Activated T-helper 1 cell treated with anti-CD3 and anti-CD28 coated beads, Interleukin-12 subunit alpha, Interleukin-12 subunit beta, Interleukin-2, Interleukin-4 antibody, amounts not matched to agents 30 ng/mL and 10 ng/mL and 1 ng/mL, durations not matched to agents 14 hours and 24 hours and 36 hours (primary cell): ENCODE results near the gene NUP85. TPM values are rescaled to one million over a fixed set of nuclear protein-coding genes. Genes with fewer than 3 reads are reported as not detected.

Source experiments
- DNase-seq: peaks from one replicate; pipeline ENCODE4 v3.0.0; 2021; ENCODE audit warnings: low spot score
- H3K27ac Mint-ChIP-seq: one replicate; pipeline ENCODE4 v1.8.0; 2021; ENCODE audit warnings: mild to moderate bottlenecking, mixed read lengths
- H3K27me3 Mint-ChIP-seq: one replicate; pipeline ENCODE4 v1.8.0; 2022; ENCODE audit warnings: mild to moderate bottlenecking, moderate library complexity, mixed read lengths; ENCODE audit not compliant: insufficient read depth
- H3K36me3 Mint-ChIP-seq: one replicate; pipeline ENCODE4 v1.8.0; 2021; ENCODE audit warnings: low read depth, mixed read lengths
- H3K4me1 Mint-ChIP-seq: one replicate; pipeline ENCODE4 v1.8.0; 2021; ENCODE audit warnings: low read depth, mixed read lengths
- H3K4me3 Mint-ChIP-seq: one replicate; pipeline ENCODE4 v1.8.0; 2021; ENCODE audit warnings: mild to moderate bottlenecking, moderate library complexity, mixed read lengths
- H3K9me3 Mint-ChIP-seq: one replicate; pipeline ENCODE4 v1.8.0; 2021; ENCODE audit warnings: mixed read lengths
- intact Hi-C: fragments of 100-400 bp; cut with micrococcal nuclease; formaldehyde crosslinking; loops from one replicate; pipeline ENCODE4 v1.15.1; 2024
- total RNA-seq: library from RNA; stranded (reverse); gene quantifications from 2 replicates; pipeline ENCODE4 v1.2.3, GENCODE V29; 2022

NUP85 gene
- total RNA-seq, 1 donor from 2014 or later = 122 TPM

DNA sequence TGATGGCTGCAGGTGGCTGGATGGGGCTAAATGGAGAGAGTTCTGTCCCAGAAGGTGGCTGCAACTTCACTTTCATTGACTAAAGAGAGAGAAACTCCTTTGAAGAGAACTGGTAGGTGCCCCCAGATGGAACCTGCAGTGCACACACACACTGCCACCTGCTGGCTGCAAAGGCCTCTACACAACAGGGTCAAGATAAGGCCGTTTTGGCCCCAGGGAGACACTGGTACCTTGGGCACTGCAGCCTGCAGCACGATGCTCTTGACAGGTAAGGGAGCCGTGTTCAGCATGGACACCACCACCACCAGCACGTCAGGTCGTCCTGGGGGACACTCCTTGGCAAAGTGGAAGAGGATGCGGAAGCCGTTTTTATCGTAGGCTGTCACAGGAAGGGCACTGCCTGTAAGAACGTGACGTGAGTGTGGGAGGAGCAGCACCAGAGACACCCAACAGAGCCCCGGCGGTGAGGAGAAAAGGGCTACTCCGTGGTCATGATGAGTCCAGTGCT is 33.3 kb downstream of the NUP85 start:
- Mint-ChIP-seq H3K4me1 (peaks cover 35% of the 10 kb centered on the region), H3K27me3 (no peaks in the 10 kb centered on the region), H3K9me3 (no peaks in the 10 kb centered on the region), H3K36me3 (peaks cover 62% of the 10 kb centered on the region), H3K4me3 (peak overlapping the region; percentile 38), H3K27ac (peak overlapping the region; percentile 76)
- intact Hi-C loops = loop anchor here (1.0 kb wide), 3 partner anchors 23 to 124 kb away; partner anchors contain the start of genes GGA3, MRPS7 and NUP85
- DNase-seq = peak; percentile 35

DNA sequence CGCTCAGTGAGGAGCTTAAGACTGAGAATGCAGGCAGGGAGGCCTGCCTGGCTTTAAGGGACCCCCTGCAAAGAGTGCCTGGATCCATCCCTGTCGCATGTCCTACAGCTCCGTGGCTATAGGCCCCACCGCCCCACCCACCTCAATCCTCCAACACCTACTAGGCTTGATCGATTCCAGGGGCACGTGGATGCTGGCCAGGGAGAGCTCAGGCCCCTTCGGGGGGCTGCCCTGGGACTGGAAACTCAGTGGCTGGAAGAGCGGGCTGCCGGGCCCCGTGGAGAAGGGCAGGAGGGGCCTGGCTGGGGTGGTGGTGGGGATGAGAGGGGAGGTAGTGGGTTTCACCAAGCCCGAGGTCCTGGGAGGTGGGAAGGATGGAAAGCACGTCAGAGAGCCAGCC is 33.7 kb downstream of the NUP85 start:
- Mint-ChIP-seq H3K27ac (no peak overlapping the region), H3K36me3 (peaks cover 63% of the 10 kb centered on the region), H3K4me1 (peaks cover 39% of the 10 kb centered on the region), H3K4me3 (no peak overlapping the region), H3K27me3 (no peaks in the 10 kb centered on the region), H3K9me3 (no peaks in the 10 kb centered on the region)
- intact Hi-C loops = no loop called here
- DNase-seq = no peak

DNA sequence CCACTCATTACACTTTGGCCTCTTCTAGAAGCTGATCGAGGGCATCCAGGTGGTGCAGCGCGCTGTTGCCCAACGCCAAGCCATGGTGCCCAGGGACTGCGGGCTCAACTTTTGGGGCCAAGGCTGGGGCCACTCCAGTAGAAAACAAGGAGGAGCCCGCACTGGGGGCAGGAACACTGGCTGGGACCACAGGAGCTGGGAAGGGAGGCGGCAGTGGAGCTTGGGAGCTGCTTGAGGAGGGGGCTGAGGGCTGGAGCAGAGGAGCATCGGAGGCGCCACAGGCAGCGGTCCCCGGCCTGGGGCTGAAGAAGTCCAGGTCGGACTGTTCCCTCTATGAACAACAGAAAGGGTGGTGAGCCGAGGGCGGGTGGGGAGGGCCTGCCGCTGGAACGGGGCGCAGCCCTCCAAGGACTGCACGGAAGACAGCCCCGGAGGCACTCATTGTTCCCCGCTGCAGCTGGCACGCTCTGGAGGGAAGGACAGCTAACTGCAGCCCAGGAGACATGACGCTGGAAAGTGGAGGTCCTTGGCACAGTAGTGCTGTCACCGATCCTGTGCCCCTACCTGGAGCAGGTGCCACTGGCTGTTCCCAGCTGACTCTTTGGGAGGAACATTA is 34.4 kb downstream of the NUP85 start:
- Mint-ChIP-seq H3K4me1 (peaks cover 45% of the 10 kb centered on the region), H3K27me3 (no peaks in the 10 kb centered on the region), H3K4me3 (no peak overlapping the region), H3K27ac (peak overlapping the region; percentile 68), H3K36me3 (peaks cover 61% of the 10 kb centered on the region), H3K9me3 (no peaks in the 10 kb centered on the region)
- intact Hi-C loops = loop anchor here (1.0 kb wide), 1 partner anchor 172 kb away; no protein-coding TSS in a partner anchor
- DNase-seq = no peak

DNA sequence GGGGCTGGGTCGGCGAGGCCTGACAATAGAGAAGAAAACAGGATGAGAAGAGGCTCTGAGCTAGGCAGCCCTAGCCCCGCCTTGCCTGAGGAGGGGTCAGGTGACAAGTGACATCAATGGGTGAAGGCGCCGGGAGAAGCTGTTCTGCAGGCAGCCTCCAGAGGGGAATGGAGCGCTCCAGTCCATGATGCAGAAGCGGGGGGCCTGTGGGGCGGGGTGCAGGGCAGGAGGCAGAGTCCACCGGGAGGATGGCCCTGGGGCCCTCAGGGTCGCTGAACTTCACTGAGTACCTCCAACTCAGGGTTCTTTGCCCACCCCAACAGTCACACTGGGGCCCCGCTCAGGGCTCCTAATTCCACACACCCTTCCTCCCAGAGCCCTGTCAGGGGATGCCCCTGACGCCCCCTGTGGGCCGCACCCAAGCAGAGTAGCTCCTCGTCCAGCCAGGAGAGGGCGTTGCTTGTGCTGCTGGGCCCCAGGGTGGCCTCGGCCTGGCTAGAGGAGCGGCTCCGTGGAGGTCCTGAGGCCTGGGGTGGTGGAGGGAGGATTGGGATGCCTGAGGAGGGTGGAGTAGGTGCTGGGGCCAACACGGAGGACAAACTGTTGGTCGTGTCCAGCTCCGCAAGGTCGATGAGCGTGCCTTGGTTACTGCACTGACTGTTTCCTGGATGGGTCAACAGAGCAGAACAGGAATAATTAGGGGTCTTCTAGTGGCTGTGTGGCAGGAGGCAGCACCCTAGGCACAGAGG is 35.1 kb downstream of the NUP85 start:
- Mint-ChIP-seq H3K27ac (peak overlapping the region; percentile 68), H3K4me3 (no peak overlapping the region), H3K27me3 (no peaks in the 10 kb centered on the region), H3K36me3 (peaks cover 59% of the 10 kb centered on the region), H3K9me3 (no peaks in the 10 kb centered on the region), H3K4me1 (peaks cover 45% of the 10 kb centered on the region)
- intact Hi-C loops = loop anchor here (1.0 kb wide), 1 partner anchor 172 kb away; no protein-coding TSS in a partner anchor
- no peak for DNase-seq

DNA sequence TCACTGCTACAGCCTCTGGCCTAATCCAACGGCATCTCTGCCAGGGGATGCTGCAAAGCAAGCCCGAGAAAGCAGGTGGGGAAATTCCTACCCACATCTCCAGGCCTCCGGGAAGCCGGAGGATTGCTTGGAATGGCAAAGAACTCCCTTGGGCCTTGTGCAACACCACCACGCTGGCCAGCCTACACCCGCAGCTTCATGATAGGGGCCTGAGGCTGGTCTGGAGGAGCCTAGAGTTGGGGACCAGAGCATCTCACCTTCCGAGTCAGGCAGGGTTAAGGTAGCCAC is 35.6 kb downstream of the NUP85 start:
- Mint-ChIP-seq H3K27me3 (no peaks in the 10 kb centered on the region), H3K36me3 (peaks cover 62% of the 10 kb centered on the region), H3K4me3 (no peak overlapping the region), H3K4me1 (peaks cover 48% of the 10 kb centered on the region), H3K27ac (no peak overlapping the region), H3K9me3 (no peaks in the 10 kb centered on the region)
- intact Hi-C loops = no loop called here
- no peak for DNase-seq

DNA sequence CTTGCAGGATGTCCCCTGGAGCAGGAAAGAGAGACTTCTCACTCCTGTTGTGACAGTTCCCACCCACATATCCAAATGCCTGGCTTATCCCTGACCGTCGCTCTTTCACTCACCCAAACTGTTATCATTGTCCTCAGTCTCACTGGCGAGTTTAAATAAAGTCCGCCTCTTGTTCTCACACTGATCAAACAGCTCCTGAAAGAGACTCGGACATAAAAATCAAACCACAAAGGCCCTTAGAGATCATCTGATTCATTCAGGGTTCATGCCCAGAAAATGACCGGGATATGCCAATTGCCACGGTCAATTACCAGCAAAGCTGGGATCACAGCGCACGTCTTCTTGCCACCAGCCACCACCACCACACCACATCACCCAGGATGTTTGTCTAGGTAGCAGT is 36.0 kb downstream of the NUP85 start:
- Mint-ChIP-seq H3K36me3 (peaks cover 61% of the 10 kb centered on the region), H3K9me3 (no peaks in the 10 kb centered on the region), H3K4me3 (no peak overlapping the region), H3K4me1 (peaks cover 51% of the 10 kb centered on the region), H3K27ac (peak overlapping the region; percentile 90), H3K27me3 (no peaks in the 10 kb centered on the region)
- DNase-seq = no peak
- intact Hi-C loops = no loop called here

DNA sequence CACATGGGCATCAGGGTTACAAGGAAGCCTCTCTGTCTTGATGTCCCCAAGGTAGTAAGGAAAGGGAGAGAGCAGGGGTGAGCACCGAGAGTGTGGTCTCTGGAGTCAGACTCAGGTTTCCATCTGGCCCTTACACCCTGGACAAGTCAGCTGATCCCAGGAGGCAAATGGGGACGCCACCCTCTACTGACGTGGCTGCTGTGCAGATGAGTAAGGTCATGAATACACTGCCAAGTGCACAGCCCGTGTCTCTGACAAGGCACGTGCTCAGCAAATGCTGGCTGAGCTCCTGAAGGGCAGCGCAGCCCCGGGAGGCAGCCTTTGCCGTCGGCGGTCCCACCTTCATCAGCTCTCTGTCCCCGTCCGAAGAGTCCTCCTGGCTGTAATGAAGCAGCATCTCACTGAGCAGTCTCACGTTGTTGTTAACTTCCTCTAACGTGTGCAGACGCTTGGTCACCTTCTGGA is 36.5 kb downstream of the NUP85 start:
- H3K27me3 Mint-ChIP-seq = no peaks in the 10 kb centered on the region
- H3K4me3 Mint-ChIP-seq = peak overlapping the region; percentile 64

DNA sequence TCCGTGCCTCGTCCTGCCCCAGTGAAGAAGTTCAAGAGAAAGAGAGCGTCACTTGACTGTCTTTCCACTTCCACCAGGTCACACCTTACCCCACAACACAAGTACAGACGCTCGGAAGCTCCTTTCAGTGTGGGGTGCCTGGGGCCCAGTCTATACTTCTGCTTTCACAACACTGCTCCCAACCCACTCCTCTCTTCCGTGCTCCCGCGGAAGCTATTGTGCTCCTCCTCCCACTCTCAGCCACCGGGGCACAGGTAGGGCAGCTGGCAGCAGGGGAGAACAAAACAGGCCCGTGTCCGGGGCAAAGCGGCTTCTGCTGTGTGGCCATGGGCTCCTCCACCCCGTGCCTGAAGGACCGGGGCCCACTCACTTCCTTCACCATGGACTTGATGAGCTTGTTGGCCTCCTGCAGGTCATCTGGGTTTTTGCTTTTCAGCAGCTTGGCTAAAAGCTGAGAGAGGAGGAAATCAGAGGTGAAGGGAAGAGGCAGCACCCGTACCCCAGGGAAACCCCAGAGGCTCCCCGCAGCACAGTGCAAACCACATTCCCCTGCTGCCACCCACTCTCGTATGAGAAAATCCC is 37.1 kb downstream of the NUP85 start:
- peaks cover 58% of the 10 kb centered on the region for H3K36me3 Mint-ChIP-seq
- peaks cover 53% of the 10 kb centered on the region for H3K4me1 Mint-ChIP-seq
- peak overlapping the region; percentile 64 for H3K4me3 Mint-ChIP-seq
- H3K27ac Mint-ChIP-seq = peak overlapping the region; percentile 90
- H3K9me3 Mint-ChIP-seq = no peaks in the 10 kb centered on the region
- H3K27me3 Mint-ChIP-seq = no peaks in the 10 kb centered on the region
- peak; percentile 24 for DNase-seq
- intact Hi-C loops = loop anchor here (1.0 to 2.0 kb wide), 2 partner anchors 8 to 18 kb away; partner anchors contain the start of genes GGA3 and MRPS7

More for the DNA sequence above, 36.5 kb downstream of the NUP85 start:
- Mint-ChIP-seq H3K27ac (peak overlapping the region; percentile 90), H3K36me3 (peaks cover 61% of the 10 kb centered on the region), H3K4me1 (peaks cover 51% of the 10 kb centered on the region), H3K9me3 (no peaks in the 10 kb centered on the region)
- no peak for DNase-seq
- intact Hi-C loops = loop anchor here (1.0 to 2.0 kb wide), 2 partner anchors 8 to 19 kb away; partner anchors contain the start of genes GGA3 and MRPS7

DNA sequence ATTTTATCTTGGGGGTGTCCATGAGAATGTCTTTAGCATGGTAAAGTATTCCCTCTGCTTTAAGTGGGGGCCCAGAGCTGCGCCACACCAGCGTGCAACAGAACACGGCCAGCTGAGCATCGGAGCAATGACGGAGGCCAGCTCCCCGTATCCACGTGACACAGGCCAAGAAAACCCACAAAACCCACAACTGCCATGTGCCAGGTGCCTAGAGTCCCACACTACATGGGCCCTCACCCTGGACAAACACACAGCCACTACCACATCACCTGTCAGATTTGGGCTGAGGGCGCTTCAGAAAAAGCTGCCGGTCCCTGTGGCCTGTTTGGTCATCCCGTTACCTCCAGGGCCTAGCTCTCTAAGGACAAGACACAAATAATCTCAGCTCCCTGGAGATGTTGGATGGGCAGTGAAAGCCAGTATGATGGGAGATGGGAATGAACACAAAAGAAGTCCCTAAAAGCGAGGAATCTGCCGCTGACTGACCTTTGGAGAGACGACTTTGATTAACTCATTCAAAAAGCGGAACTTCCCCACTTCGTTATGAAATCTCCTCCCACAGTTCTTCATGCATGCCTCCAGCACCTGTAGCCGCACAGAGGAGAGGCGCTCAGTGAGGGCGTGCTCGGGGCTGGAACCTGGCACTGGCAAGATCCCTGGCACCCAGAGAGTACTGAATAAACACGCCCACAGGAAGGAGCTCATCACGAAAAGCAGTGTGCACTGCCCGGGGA is 38.8 kb downstream of the NUP85 start:
- no peaks in the 10 kb centered on the region for H3K9me3 Mint-ChIP-seq
- DNase-seq = no peak
- intact Hi-C loops = no loop called here
- H3K4me1 Mint-ChIP-seq = peaks cover 56% of the 10 kb centered on the region
- H3K27ac Mint-ChIP-seq = peak overlapping the region; percentile 85
- peaks cover 51% of the 10 kb centered on the region for H3K36me3 Mint-ChIP-seq
- H3K4me3 Mint-ChIP-seq = peak overlapping the region; percentile 46
- no peaks in the 10 kb centered on the region for H3K27me3 Mint-ChIP-seq

DNA sequence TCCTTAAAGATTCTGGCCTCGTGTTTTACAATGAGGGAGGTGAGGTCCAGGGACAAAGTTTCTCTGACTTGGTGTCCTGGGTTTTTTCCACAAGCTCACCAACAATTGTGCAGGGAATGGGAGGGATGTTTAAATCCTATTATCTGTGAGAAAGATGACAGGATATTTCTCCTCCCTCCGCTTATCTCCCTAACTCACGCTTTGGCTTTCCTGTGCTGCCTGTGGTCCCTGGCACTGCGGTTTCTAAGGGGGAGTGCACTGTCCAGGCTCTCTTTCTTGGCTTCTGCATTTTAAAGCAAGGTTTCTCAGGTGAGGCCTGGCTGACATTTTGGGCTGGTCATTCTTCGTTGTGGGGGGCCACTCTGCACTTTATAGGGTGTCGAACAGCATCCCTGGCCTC is 39.5 kb downstream of the NUP85 start:
- H3K4me3 Mint-ChIP-seq = no peak overlapping the region
- peaks cover 63% of the 10 kb centered on the region for H3K4me1 Mint-ChIP-seq
- H3K9me3 Mint-ChIP-seq = no peaks in the 10 kb centered on the region
- no peak for DNase-seq
- intact Hi-C loops = no loop called here
- H3K27ac Mint-ChIP-seq = no peak overlapping the region
- H3K36me3 Mint-ChIP-seq = peaks cover 54% of the 10 kb centered on the region
- H3K27me3 Mint-ChIP-seq = no peaks in the 10 kb centered on the region

DNA sequence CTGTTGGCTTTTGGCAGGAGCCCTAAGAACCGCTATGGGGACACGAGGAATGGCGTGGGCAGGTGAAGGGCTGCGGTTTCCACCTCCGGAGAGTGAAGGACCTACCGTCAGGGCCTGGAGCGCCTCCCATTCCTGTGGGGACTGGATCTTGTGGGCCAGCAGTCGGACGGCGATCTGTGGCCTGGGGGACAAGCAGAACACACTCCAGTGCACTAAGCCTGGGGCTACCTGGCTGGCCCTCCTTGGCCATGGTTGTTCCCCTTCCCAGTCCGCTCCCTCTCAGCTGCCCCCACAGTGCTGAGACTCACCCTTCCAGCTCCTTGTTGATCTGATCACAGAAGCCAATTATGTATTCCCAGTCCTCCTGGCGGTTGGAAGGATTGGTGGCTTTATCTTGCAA is 40.9 kb downstream of the NUP85 start:
- intact Hi-C loops = no loop called here
- Mint-ChIP-seq H3K4me1 (peaks cover 67% of the 10 kb centered on the region), H3K36me3 (peaks cover 48% of the 10 kb centered on the region), H3K4me3 (no peak overlapping the region), H3K9me3 (no peaks in the 10 kb centered on the region), H3K27ac (peak overlapping the region; percentile 29), H3K27me3 (no peaks in the 10 kb centered on the region)
- DNase-seq = no peak

DNA sequence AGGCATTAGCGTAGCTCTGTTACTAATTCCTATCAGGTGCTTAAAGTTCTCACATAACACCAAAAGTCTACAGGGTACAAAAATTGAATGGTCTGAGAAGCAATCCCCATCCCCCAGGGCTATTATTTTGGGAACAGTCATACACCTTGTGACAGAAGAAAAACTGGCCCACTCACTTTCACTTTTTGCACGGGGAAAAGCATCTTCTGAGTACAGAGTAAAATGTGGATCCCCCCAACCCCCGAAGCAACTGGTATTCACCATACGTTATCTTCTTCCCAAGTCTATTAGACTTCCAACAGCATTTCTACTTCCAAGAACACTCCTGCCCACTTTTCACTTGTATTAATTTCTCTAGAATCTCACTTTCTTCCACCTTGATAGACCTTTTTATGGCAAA is 44.1 kb downstream of the NUP85 start:
- peaks cover 65% of the 10 kb centered on the region for H3K4me1 Mint-ChIP-seq
- intact Hi-C loops = no loop called here
- H3K4me3 Mint-ChIP-seq = peak overlapping the region; percentile 77
- peaks cover 30% of the 10 kb centered on the region for H3K36me3 Mint-ChIP-seq
- no peaks in the 10 kb centered on the region for H3K9me3 Mint-ChIP-seq
- H3K27ac Mint-ChIP-seq = peak overlapping the region; percentile 92
- no peaks in the 10 kb centered on the region for H3K27me3 Mint-ChIP-seq
- DNase-seq = no peak
